GM12872 (cell line): ENCODE measurements around the gene DTX1.

Experiments used
- TF ChIP-seq, protein P1 (sequence below): IDR thresholded peaks from 3 replicates; pipeline ENCODE4 v1.5.1; 2011; ENCODE audit warnings: low read depth, mild to moderate bottlenecking, low read length, moderate library complexity; ENCODE audit not compliant: insufficient read depth

The DTX1 gene

DNA sequence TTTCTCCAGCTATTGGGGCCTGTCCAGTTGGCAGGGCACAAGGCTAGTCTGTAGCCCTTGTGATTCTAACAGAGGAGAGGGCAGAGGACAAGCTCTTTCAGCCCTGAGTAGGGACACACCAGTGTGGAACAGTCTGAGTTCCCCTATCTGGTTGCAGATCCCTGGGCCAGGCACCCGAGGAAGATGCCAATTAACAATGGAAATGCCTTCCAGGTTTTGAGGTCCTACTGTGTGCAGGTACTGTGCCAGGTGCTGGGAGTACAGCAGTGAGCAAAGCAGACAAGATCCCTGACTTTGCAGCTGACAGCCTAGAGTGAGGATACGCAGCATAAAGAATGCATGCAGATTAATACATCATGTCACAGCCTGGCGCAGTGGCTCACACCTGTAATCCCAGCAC is 17.1 kb downstream of the DTX1 start:
- TF ChIP-seq, protein P1, sequence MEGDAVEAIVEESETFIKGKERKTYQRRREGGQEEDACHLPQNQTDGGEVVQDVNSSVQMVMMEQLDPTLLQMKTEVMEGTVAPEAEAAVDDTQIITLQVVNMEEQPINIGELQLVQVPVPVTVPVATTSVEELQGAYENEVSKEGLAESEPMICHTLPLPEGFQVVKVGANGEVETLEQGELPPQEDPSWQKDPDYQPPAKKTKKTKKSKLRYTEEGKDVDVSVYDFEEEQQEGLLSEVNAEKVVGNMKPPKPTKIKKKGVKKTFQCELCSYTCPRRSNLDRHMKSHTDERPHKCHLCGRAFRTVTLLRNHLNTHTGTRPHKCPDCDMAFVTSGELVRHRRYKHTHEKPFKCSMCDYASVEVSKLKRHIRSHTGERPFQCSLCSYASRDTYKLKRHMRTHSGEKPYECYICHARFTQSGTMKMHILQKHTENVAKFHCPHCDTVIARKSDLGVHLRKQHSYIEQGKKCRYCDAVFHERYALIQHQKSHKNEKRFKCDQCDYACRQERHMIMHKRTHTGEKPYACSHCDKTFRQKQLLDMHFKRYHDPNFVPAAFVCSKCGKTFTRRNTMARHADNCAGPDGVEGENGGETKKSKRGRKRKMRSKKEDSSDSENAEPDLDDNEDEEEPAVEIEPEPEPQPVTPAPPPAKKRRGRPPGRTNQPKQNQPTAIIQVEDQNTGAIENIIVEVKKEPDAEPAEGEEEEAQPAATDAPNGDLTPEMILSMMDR, result no peak

DNA sequence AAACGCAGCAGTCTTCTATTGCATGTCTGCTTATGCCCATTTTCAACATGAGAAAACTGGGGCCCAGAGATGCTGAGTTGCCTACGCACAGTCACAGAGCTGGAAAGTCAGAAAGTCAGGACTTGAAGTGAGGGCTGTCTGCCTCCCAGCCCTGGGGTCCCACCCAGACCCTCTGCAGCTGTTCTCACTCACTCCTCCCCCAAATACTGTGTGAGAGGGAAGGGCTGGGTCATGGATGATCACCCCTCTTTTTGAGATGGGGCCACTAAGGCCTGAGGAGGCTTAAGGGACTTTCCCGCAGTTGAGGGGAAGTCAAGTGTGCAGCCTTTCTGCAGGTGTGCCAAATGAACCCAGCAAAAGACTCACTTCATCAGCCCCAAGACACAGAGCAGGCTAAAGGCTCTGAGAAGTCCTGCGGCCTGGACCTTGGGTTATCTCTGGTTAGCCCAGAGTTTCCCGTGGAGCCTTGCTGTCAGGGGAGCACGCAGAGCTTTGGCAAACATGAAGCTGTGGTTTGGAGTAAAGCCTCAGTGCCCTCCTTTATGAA is 18.7 kb downstream of the DTX1 start:
- TF ChIP-seq, protein P1, result no peak

DNA sequence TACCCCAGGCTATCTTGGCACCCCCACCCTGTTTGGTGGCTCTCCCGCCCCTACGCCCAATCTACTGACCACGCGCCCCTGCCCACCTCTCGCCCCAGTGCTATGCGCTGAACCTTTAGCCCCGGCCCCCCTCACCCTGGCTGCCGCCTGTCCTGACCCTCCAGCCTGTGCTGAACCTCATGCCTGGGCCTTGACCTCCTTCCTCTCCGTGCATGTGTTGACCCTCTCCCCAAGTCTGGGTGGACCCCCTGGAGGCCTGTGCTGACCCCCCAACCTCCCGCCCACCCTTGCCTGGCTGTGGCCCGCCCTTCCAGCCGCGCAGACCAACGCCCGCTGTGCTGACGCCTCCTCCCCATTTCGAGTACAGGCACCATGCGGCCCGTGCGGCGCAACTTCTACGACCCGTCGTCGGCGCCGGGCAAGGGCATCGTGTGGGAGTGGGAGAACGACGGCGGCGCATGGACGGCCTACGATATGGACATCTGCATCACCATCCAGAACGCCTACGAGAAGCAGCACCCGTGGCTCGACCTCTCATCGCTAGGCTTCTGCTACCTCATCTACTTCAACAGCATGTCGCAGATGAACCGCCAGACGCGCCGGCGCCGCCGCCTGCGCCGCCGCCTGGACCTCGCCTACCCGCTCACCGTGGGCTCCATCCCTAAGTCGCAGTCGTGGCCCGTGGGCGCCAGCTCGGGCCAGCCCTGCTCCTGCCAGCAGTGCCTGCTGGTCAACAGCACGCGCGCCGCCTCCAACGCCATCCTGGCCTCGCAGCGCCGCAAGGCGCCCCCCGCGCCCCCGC is 20.7 kb downstream of the DTX1 start:
- TF ChIP-seq, protein P1, result no peak

DNA sequence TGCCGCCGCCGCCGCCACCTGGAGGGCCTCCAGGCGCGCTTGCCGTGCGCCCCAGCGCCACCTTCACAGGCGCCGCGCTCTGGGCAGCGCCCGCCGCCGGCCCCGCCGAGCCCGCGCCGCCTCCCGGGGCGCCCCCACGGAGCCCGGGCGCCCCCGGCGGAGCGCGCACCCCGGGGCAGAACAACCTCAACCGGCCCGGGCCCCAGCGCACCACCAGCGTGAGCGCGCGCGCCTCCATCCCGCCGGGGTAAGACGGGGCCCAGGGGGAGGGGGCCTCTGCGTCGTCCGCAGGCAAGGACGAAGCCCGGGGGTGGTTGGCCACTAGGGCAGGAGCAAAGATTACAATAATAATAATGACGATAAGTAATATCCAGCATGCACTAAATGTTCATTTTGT is 21.3 kb downstream of the DTX1 start:
- TF ChIP-seq, protein P1, result no peak

DNA sequence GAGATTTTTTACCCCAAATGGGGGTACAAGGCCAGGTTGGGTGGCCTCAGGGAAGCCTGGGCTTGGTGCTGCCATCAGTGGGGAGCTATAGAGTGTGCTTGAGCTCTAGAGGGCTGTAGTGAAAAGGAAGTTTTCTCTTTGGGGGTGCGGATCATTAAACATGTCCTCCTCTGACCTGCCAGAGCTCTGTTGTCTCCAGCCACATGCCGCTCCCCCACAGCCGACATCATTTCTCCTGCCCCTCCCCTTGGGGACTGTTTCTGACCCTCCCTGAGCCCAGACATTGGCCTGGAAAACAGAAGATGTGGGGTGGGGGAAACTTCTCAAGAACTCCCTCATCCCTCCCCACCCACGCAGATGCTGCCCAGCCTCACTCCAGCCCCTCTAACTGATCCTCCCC is 25.3 kb downstream of the DTX1 start:
- TF ChIP-seq, protein P1, result no peak

DNA sequence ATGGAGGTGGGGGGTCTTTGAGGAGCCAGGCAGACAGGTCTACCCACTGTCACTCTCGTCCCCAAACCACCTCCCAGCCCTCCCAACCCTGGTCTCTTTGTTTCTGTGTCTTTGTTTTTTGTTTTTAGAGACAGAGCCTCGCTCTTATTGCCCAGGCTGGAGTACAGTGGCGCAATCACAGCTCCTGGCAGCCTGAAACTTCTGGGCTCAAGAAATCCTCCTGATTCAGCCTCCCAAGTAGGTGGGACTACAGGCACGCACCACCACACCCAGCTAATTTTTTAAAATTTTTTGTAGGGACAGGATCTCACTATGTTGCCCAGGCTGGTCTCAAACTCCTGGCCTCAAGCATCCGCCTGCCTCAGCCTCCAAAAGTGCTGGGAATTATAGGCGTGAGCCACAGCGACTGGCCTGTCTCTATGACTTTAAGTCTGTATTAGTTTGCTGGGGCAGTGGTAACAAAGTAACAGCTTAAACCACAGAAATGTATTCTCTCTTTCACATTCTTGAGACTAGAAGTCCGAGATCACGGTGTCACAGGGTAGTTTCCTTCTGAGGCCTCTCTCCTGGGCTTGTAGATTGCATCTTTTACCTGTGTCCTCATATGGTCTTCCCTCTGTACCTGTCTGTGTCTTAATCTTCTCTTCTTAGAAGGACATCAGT is 26.1 kb downstream of the DTX1 start:
- TF ChIP-seq, protein P1, result no peak

DNA sequence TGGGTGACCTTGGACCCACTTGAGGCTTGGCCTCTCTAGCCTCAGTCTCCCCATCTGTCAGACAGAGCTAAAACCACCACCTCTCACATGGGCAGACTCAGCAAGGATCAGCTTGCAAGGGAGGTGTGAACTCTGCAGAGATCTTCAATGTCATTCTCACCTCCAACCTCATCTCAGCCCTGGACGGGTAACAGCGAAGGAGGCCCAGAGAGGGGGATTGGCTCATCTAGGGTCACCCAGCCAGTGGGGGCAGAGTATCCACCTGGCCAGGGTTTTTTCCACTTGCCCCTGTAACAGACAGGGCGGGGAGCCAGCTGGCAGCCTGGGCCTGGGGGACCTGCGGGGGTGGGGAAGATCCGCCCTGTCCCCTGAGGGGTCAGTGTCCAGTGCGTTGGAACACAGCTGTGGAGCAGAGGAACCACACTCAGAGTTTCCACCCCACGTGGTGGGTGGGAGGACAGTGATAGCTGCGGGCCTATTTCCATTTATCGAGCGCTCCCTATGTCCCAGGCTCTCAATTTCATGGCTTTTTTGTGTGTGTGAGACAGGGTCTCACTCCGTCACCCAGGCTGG is 27.4 kb downstream of the DTX1 start:
- TF ChIP-seq, protein P1, result no peak
